Immature natural killer cell (primary cell): ENCODE data around the gene PIP5K1B. TPM values are rescaled to one million over a fixed set of nuclear protein-coding genes. Genes with fewer than 3 reads are reported as not detected.
"Not testable (repeated sequence)": the region's sequence is repeated elsewhere in the genome, so short reads cannot be mapped to it uniquely, and the experiment has no call there.

Source experiments
- DNase-seq, 3 donors: peaks; one replicate each; pipeline ENCODE4 v3.0.0; 2022; ENCODE audit warnings: mixed read lengths in 1 of 3
- H3K27ac Mint-ChIP-seq, 6 donors: one replicate each; pipeline ENCODE4 v1.8.0; 2020; ENCODE audit warnings: mixed read lengths in 6 of 6, mild to moderate bottlenecking in 5 of 6, inconsistent platforms in 4 of 6, moderate library complexity in 3 of 6
- H3K27me3 Mint-ChIP-seq, 3 donors: one replicate each; pipeline ENCODE4 v1.8.0; 2020 to 2021; ENCODE audit warnings: low read depth in 3 of 3, mild to moderate bottlenecking in 3 of 3, mixed read lengths in 3 of 3, moderate library complexity in 3 of 3, inconsistent platforms in 1 of 3
- H3K36me3 Mint-ChIP-seq, 3 donors: one replicate each; pipeline ENCODE4 v1.8.0; 2020; ENCODE audit warnings: mixed read lengths in 3 of 3, inconsistent platforms in 2 of 3, mild to moderate bottlenecking in 2 of 3
- H3K4me1 Mint-ChIP-seq, 2 donors: one replicate each; pipeline ENCODE4 v1.8.0; 2020; ENCODE audit warnings: inconsistent platforms in 2 of 2, mild to moderate bottlenecking in 2 of 2, mixed read lengths in 2 of 2, moderate library complexity in 1 of 2
- H3K4me3 Mint-ChIP-seq, 5 donors: one replicate each; pipeline ENCODE4 v1.8.0; 2020; ENCODE audit warnings: mild to moderate bottlenecking in 5 of 5, mixed read lengths in 5 of 5, inconsistent platforms in 3 of 5, moderate library complexity in 3 of 5
- H3K9me3 Mint-ChIP-seq, 6 donors: one replicate each; pipeline ENCODE4 v1.8.0; 2020; ENCODE audit warnings: mild to moderate bottlenecking in 6 of 6, mixed read lengths in 6 of 6, inconsistent platforms in 4 of 6, moderate library complexity in 3 of 6
- polyA plus RNA-seq, 3 donors: library from polyadenylated mRNA; unstranded; fragments of 300-500 nt; fragmentation: Illumina TruSeq; gene quantifications; one replicate each; pipeline ENCODE4 v1.2.3, GENCODE V29; 2021

The PIP5K1B gene
- polyA plus RNA-seq, 3 donors from 2014 or later: not detected

DNA sequence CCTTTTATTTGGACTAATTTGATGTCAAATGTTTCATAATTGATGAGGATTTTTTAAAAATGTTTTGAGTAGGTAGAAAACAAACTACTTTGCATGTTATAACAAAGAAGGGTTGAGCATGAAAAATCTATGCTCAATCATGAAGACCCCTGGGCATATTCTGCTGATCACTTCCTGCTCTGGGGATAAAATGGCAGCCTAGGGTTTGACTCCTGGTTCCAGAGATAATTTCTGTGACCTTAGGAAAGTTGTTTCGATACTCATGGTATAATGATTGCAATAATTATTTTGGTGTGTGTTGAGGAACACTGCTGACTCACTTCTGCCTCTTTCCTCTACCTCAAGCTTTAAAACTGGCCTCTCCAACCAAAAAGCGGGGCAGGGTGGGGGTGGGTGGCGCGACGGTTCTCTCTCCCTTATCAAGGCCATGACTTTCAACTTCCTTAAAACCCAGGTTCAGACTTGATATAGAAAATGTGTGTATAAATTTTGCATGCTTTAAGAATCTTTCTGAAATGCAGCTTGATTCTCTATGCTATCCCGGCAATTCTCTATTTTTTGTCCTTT is 6.0 kb upstream of the PIP5K1B start:
- DNase-seq: no peak
- no peak overlapping the region for H3K4me3 Mint-ChIP-seq
- no peaks in the 10 kb centered on the region for H3K36me3 Mint-ChIP-seq
- no peaks in the 10 kb centered on the region for H3K9me3 Mint-ChIP-seq
- peaks cover 2 to 12% (median 5%) of the 10 kb centered on the region in 3 donors for H3K27me3 Mint-ChIP-seq
- H3K4me1 Mint-ChIP-seq: peaks cover under 1 to 2% of the 10 kb centered on the region in 2 donors
- no peak overlapping the region for H3K27ac Mint-ChIP-seq

GRCh38 chr9:68699625-68700024 is 5.4 kb upstream of the PIP5K1B start:
- H3K27ac Mint-ChIP-seq, H3K4me3 Mint-ChIP-seq, H3K4me1 Mint-ChIP-seq, H3K36me3 Mint-ChIP-seq, DNase-seq, H3K9me3 Mint-ChIP-seq: not testable (repeated sequence)
- H3K27me3 Mint-ChIP-seq: peaks cover 2 to 14% (median 5%) of the 10 kb centered on the region in 3 donors

- Mint-ChIP-seq H3K27me3 (peaks cover 9 to 26% (median 15%) of the 10 kb centered on the region in 3 donors), H3K4me3 (no peak overlapping the region), H3K36me3 (no peaks in the 10 kb centered on the region), H3K4me1 (peaks cover 15 to 17% of the 10 kb centered on the region in 2 donors), H3K9me3 (no peaks in the 10 kb centered on the region), H3K27ac (no peak overlapping the region)
- no peak for DNase-seq
Measured at GRCh38 chr9:68702493-68702892, 2.5 kb upstream of the PIP5K1B start.

DNA sequence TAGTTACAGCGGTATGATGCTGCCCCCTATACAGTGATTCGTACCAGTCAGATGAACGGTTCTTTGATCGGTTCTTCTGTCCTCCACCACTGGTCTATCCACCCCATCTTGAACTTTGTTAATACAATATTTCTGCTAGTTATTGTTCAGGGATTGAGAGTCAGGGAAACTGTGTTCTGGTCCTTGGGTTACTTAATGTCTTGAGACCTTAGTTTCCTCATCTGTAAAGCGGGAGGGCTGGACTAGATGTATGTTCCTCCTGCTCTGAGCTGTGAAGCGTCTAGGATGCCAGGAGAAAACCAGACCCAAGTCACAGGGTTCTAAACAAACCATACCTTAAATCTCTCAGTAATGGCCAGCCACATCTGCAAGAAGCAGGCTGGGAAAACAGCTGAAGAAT is 1.4 kb upstream of the PIP5K1B start:
- Mint-ChIP-seq H3K36me3 (no peaks in the 10 kb centered on the region), H3K4me3 (peak overlapping the region in 1 of 5 donors; percentile 25), H3K27ac (no peak overlapping the region), H3K27me3 (peaks cover 7 to 26% (median 21%) of the 10 kb centered on the region in 3 donors), H3K9me3 (no peaks in the 10 kb centered on the region), H3K4me1 (peaks cover 15 to 17% of the 10 kb centered on the region in 2 donors)
- no peak for DNase-seq

GRCh38 chr9:68704498-68704813 is 584 bp upstream of the PIP5K1B start:
- H3K4me1 Mint-ChIP-seq: peaks cover 15 to 17% of the 10 kb centered on the region in 2 donors
- no peaks in the 10 kb centered on the region for H3K9me3 Mint-ChIP-seq
- H3K4me3 Mint-ChIP-seq: peak overlapping the region in 2 of 5 donors; percentile 19 to 71
- no peaks in the 10 kb centered on the region for H3K36me3 Mint-ChIP-seq
- H3K27me3 Mint-ChIP-seq: peaks cover 7 to 27% (median 24%) of the 10 kb centered on the region in 3 donors
- H3K27ac Mint-ChIP-seq: no peak overlapping the region
- DNase-seq: no peak

DNA sequence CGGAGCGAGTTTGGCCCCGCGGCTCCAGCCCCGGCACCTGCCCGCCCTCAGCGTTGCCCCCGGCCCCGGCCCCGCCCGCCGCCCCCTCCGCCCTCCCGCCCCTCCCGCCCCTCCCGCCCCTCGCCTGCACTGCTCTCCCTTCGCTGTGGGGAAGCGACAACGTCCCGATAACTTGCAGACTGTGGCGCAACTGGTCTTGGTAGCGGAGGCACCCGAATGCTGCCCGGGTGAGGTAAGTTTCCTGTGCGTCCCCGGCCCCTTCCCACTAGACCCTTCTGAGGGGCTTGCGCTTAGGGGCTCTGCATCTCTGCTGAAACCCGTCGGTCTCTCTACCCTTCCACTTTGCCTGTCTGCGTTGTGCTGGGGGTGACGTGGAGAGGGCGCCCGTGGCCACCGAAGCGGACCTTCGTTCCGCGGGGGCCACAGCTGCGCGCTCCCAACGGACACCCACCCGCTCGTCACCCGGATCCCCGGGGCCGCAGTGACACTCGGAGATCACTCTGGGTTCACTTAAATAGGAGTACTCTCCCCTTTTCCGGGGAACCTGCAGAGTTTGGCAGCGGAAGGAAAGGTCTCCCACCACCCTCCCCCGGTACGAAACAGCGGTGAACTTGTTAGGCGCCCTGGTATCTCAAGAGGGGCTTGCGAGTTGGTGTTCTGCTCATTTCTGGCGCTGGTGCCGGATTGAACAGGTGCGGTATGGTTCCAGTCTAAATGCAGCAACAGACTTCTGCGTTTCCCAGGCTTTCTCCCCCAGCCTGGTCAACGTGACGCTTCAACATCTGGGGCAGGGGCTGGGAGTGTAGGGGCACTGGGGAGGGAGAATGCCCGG is 707 bp downstream of the PIP5K1B start:
- no peaks in the 10 kb centered on the region for H3K36me3 Mint-ChIP-seq
- H3K9me3 Mint-ChIP-seq: no peaks in the 10 kb centered on the region
- peaks cover 7 to 31% (median 23%) of the 10 kb centered on the region in 3 donors for H3K27me3 Mint-ChIP-seq
- DNase-seq: no peak
- peaks cover 15 to 17% of the 10 kb centered on the region in 2 donors for H3K4me1 Mint-ChIP-seq
- H3K4me3 Mint-ChIP-seq: peak overlapping the region; percentile 35 to 79 (median 60)
- H3K27ac Mint-ChIP-seq: no peak overlapping the region

DNA sequence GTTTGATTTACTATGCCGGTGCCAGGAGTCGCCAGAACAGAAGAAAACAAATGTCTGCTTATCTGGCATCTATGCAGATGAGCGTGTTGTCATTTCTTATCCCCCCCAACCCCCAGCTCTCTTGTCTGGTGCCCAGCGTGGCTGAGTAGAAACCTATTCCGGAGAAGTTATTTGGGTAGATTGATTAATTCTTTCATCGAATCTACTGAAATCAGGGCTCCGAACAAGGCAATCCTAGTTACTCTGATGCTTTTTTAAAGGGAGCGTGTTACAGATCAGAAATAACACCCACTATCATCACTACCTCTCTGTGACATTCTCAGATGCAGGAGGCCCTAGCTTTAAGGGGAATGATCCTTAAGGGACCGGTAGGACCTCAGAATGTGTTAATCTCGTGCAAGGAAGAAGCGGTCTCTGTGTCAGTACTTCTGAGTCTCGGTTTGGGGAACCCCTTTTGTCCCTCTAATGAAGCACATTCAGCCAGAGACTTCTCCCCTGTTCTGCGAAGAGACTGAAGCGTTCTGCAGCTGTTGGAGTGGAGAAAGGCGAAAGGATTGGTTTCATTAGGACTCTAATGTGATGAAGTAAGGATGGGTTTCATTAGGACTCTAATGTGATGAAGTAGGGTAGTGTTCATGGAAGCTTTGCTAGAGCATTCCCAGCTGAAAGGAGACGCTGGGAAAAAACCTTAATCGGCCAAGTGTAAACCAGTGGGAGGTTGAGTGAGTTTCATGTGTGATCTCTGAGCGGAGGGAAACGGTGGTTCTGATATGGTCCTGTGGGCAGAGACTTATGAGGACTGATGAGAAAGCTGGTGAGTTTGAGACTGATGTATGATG is 1.5 kb downstream of the PIP5K1B start:
- Mint-ChIP-seq H3K27ac (no peak overlapping the region), H3K27me3 (peaks cover 7 to 35% (median 21%) of the 10 kb centered on the region in 3 donors), H3K4me1 (peaks cover 15 to 17% of the 10 kb centered on the region in 2 donors), H3K9me3 (no peaks in the 10 kb centered on the region), H3K4me3 (peak overlapping the region; percentile 35 to 79 (median 60)), H3K36me3 (no peaks in the 10 kb centered on the region)
- DNase-seq: no peak

- Mint-ChIP-seq H3K27me3 (peaks cover 7 to 35% (median 21%) of the 10 kb centered on the region in 3 donors), H3K9me3 (no peaks in the 10 kb centered on the region), H3K4me3 (no peak overlapping the region), H3K27ac (no peak overlapping the region), H3K4me1 (peaks cover 15 to 17% of the 10 kb centered on the region in 2 donors), H3K36me3 (no peaks in the 10 kb centered on the region)
- no peak for DNase-seq
Measured at GRCh38 chr9:68707801-68708488, 2.9 kb downstream of the PIP5K1B start.

DNA sequence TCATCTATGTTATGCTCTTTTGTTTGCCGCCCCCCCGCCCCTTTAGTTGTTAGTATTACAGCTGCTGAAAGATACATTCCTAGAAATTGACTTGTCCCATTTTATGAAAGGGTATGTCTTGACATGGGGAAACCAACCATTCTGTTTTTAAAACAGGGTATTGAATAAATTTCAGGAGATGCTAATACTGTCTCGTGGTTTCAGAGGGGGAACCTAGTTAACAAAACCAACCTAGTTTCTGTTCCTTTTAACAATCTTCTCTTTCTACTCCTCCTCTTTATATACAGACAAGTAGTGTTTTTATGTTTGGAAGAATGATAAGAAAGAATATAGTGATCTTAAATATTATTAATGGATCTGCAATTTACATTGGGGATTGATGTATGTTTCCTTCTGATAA is 3.5 kb downstream of the PIP5K1B start:
- Mint-ChIP-seq H3K9me3 (no peaks in the 10 kb centered on the region), H3K27me3 (peaks cover 8 to 33% (median 21%) of the 10 kb centered on the region in 3 donors), H3K27ac (no peak overlapping the region), H3K4me1 (peaks cover 15 to 17% of the 10 kb centered on the region in 2 donors), H3K36me3 (no peaks in the 10 kb centered on the region), H3K4me3 (no peak overlapping the region)
- no peak for DNase-seq

GRCh38 chr9:68709291-68710110 is 4.5 kb downstream of the PIP5K1B start:
- peaks cover 11 to 27% (median 26%) of the 10 kb centered on the region in 3 donors for H3K27me3 Mint-ChIP-seq
- DNase-seq: no peak
- H3K4me1 Mint-ChIP-seq: peaks cover 8 to 12% of the 10 kb centered on the region in 2 donors
- no peaks in the 10 kb centered on the region for H3K36me3 Mint-ChIP-seq
- H3K4me3 Mint-ChIP-seq: no peak overlapping the region
- no peaks in the 10 kb centered on the region for H3K9me3 Mint-ChIP-seq
- no peak overlapping the region for H3K27ac Mint-ChIP-seq

- Mint-ChIP-seq H3K27me3 (peaks cover 11 to 29% (median 26%) of the 10 kb centered on the region in 3 donors), H3K9me3 (no peaks in the 10 kb centered on the region), H3K4me1 (peaks cover 7 to 11% of the 10 kb centered on the region in 2 donors), H3K27ac (no peak overlapping the region), H3K4me3 (no peak overlapping the region), H3K36me3 (no peaks in the 10 kb centered on the region)
- DNase-seq: no peak
Measured at GRCh38 chr9:68710111-68710471, 5.1 kb downstream of the PIP5K1B start.

- Mint-ChIP-seq H3K27me3 (peaks cover 8 to 28% (median 21%) of the 10 kb centered on the region in 3 donors), H3K36me3 (no peaks in the 10 kb centered on the region), H3K9me3 (no peaks in the 10 kb centered on the region), H3K4me3 (no peak overlapping the region), H3K4me1 (peaks cover 3% of the 10 kb centered on the region in 2 donors), H3K27ac (no peak overlapping the region)
- DNase-seq: no peak
Measured at GRCh38 chr9:68711281-68711680, 6.2 kb downstream of the PIP5K1B start.

DNA sequence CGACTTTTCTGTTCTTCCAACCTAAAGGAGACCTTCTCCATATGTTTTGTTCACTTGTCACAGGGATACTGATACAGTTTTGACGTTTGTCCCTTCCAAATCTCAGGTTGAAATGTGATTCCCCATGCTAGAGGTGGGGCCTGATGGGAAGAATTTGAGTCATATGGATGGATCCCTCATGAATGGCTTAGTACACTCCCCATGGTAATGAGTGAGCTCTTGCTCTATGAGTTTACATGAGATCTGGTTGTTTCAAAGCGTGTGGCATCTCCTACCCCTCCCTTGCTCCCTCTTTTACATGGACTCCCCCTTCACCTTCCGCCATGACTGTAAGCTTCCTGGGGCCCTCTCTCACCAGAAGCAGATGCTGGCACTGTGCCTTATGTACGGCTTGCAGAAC is 6.9 kb downstream of the PIP5K1B start:
- H3K27ac Mint-ChIP-seq: no peak overlapping the region
- H3K27me3 Mint-ChIP-seq: peaks cover 4 to 21% (median 21%) of the 10 kb centered on the region in 3 donors
- H3K9me3 Mint-ChIP-seq: no peaks in the 10 kb centered on the region

More for the DNA sequence above, 6.9 kb downstream of the PIP5K1B start:
- DNase-seq: no peak
- no peaks in the 10 kb centered on the region for H3K36me3 Mint-ChIP-seq
- no peaks in the 10 kb centered on the region for H3K4me1 Mint-ChIP-seq
- no peak overlapping the region for H3K4me3 Mint-ChIP-seq
